Measurements from ENCODE around the gene TMEM266.

The TMEM266 gene

DNA sequence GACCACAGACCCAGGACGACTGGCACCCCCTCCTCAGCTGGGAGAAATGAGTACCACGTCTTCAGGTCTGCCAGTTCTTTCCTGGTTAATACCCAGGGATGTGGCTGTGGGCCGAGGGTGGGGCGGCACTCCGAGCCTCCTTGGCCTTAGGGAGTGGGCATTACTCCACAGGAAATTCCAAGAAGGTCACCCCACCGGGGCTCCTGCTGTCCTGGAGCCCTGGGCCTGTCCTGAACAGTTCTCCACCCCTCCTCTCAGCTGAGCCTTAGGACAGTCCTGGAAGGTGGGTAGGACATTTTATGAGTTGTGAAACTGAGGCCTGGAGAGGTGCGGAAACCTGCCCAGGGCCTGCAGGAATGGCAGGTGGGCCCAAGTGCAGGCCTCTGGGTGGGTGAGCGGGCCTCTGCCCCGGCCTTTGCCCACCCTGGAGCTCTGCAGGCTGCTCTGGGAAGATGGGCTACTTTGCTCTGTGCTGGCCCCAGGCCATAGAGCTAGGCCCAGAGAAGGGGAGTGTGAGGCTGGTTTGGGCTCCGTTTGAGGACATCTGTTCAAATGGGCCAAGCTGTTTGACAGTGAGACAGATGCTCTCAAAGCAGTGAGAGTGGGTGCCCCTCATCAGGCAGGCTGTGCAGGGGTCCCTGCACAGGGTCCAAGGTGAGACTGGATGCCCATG is 103.1 kb downstream of the TMEM266 start:
- Histone ChIP-seq H3K14ac (ENCODE audit: low read length in 2 of 2) (no peak overlapping the region), H2AK5ac (ENCODE audit: low read length, severe bottlenecking) (no peak overlapping the region), H4K91ac (ENCODE audit: low read length) (peak overlapping the region; percentile 52), H2BK5ac (ENCODE audit: low read depth, low read length, poor library complexity, severe bottlenecking) (no peak overlapping the region), H3K4me1 (ENCODE audit: control insufficient read depth, insufficient read depth, low read depth, low read length) (no peaks in the 10 kb centered on the region), H4K8ac (ENCODE audit: low read length) (peak overlapping the region; percentile 86), H3K36me3 (ENCODE audit: control insufficient read depth in 1 of 2, insufficient read depth in 2 of 2, low read depth in 1 of 2, low read length in 2 of 2) (no peaks in the 10 kb centered on the region), H2BK12ac (ENCODE audit: low read length in 2 of 2) (peak overlapping the region; percentile 11 to 32), H3K9me3 (ENCODE audit: control insufficient read depth, low read length) (no peaks in the 10 kb centered on the region), H3K18ac (ENCODE audit: low read depth in 1 of 2, low read length in 2 of 2) (peak overlapping the region; percentile 52 to 64), H3K9ac (ENCODE audit: low read length) (peak overlapping the region; percentile 66), H3K23ac (ENCODE audit: low read length in 2 of 2) (no peak overlapping the region), H3K27me3 (ENCODE audit: control insufficient read depth in 1 of 2, insufficient read depth in 1 of 2, low read length in 2 of 2) (peaks cover 21 to 29% of the 10 kb centered on the region in 2 experiments), H3K79me1 (replicated peaks; ENCODE audit: low read length, poor library complexity, severe bottlenecking) (no peaks in the 10 kb centered on the region), H2AFZ (ENCODE audit: low read depth, low read length) (peak overlapping the region; percentile 33), H3K4ac (ENCODE audit: low read depth in 1 of 2, low read length in 2 of 2) (peak overlapping the region in 1 of 2 experiments; percentile 17), H3K27ac (ENCODE audit: low read length, poor library complexity, severe bottlenecking) (no peak overlapping the region), H3K4me3 (ENCODE audit: insufficient read depth in 1 of 2, low read depth in 1 of 2, low read length in 2 of 2) (no peak overlapping the region), H2BK15ac (ENCODE audit: low read depth, poor library complexity, severe bottlenecking) (no peak overlapping the region), H2BK120ac (ENCODE audit: low read depth, low read length) (no peak overlapping the region), H3K4me2 (ENCODE audit: low read length, poor library complexity, severe bottlenecking) (no peak overlapping the region)
- 88% methylated on average over 9 of the region's 10 CpGs for WGBS
- no peak for DNase-seq

DNA sequence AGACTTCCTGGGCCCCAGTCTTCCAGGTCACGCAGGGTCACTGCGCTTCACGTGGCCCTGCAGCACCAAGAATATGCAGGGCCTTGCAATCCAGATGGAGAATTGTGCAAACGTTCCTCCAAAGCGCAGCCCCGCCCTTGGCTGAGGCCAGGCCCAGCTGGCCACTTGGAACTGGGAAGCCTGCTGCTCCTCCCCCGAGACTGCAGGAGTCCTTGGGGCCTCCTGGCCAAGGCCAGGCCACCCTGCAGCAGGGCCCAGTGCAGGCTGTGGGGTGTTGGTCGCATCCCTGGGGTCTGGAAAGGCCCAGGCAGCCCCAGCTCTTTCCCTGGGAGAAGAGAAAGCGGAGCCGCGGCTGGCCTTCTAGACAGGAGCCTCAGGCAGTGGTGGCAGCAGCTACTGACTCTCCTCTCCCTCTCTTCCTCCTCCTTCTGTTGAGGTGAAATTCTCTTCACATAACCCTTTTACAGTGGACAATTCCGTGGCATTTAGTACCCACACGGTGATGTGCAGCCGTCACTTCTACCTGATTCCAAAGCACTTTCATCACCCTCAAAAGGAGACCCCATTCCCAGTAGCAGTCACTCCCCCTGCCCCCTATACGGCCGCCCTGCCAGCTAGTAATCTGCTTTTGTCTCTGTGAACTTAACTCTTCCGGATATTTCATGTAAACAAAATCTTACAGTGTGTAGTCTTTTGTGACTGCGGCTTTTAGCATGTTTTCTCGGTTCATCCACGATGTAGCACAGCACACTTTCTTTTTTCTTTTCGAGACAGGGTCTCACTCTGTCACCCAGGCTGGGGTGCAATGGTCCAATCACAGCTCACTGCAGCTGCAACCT is 103.9 kb downstream of the TMEM266 start:
- no peak overlapping the region for H3K4ac ChIP-seq (ENCODE audit: low read depth in 1 of 2, low read length in 2 of 2)
- peak overlapping the region; percentile 86 for H4K8ac ChIP-seq (ENCODE audit: low read length)
- no peak overlapping the region for H3K4me2 ChIP-seq (ENCODE audit: low read length, poor library complexity, severe bottlenecking)
- H4K91ac ChIP-seq (ENCODE audit: low read length), result peak overlapping the region; percentile 52
- no peak overlapping the region for H2BK120ac ChIP-seq (ENCODE audit: low read depth, low read length)
- H3K4me3 ChIP-seq (ENCODE audit: insufficient read depth in 1 of 2, low read depth in 1 of 2, low read length in 2 of 2), result no peak overlapping the region
- H3K4me1 ChIP-seq (ENCODE audit: control insufficient read depth, insufficient read depth, low read depth, low read length), result no peaks in the 10 kb centered on the region
- H2AK5ac ChIP-seq (ENCODE audit: low read length, severe bottlenecking), result no peak overlapping the region
- H2BK15ac ChIP-seq (ENCODE audit: low read depth, poor library complexity, severe bottlenecking), result no peak overlapping the region
- no peaks in the 10 kb centered on the region for H3K36me3 ChIP-seq (ENCODE audit: control insufficient read depth in 1 of 2, insufficient read depth in 2 of 2, low read depth in 1 of 2, low read length in 2 of 2)
- peaks cover 21 to 24% of the 10 kb centered on the region in 2 experiments for H3K27me3 ChIP-seq (ENCODE audit: control insufficient read depth in 1 of 2, insufficient read depth in 1 of 2, low read length in 2 of 2)
- H2AFZ ChIP-seq (ENCODE audit: low read depth, low read length), result peak overlapping the region; percentile 33
- no peak overlapping the region for H3K14ac ChIP-seq (ENCODE audit: low read length in 2 of 2)
- no peaks in the 10 kb centered on the region for H3K79me1 ChIP-seq (replicated peaks; ENCODE audit: low read length, poor library complexity, severe bottlenecking)
- H2BK12ac ChIP-seq (ENCODE audit: low read length in 2 of 2), result peak overlapping the region; percentile 11 to 32
- no peaks in the 10 kb centered on the region for H3K9me3 ChIP-seq (ENCODE audit: control insufficient read depth, low read length)
- peak overlapping the region; percentile 66 for H3K9ac ChIP-seq (ENCODE audit: low read length)
- H3K18ac ChIP-seq (ENCODE audit: low read depth in 1 of 2, low read length in 2 of 2), result peak overlapping the region; percentile 52 to 64
- DNase-seq, result peak; percentile 63
- H3K27ac ChIP-seq (ENCODE audit: low read length, poor library complexity, severe bottlenecking), result no peak overlapping the region
- H2BK5ac ChIP-seq (ENCODE audit: low read depth, low read length, poor library complexity, severe bottlenecking), result no peak overlapping the region
- 82% methylated on average over 21 of the region's 21 CpGs for WGBS
- H3K23ac ChIP-seq (ENCODE audit: low read length in 2 of 2), result no peak overlapping the region

DNA sequence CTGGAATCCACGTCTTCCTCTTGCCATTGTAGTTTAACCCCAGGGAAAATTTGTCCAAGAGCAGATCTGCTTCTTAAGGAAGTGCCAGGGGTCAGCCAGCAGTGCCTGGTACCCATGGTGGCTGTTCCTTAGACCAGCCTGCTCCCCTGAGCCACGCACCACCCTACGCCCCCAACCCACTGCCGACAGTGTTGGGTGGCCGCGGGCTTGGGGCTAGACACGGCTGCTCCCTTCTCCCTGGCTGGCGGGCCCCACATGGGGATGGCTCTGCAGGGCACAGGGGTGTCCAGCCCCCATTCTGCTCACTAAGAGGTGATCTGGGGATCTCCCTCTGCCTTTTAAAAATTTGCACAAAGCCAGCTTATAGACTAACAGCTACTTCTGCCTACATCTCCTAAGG is 104.8 kb downstream of the TMEM266 start:
- no peak overlapping the region for H2BK15ac ChIP-seq (ENCODE audit: low read depth, poor library complexity, severe bottlenecking)
- peaks cover 12 to 16% of the 10 kb centered on the region in 2 experiments for H3K27me3 ChIP-seq (ENCODE audit: control insufficient read depth in 1 of 2, insufficient read depth in 1 of 2, low read length in 2 of 2)

GRCh38 chr15:76165951-76166350 is 106.2 kb downstream of the TMEM266 start:
- Histone ChIP-seq H3K4ac (ENCODE audit: low read depth in 1 of 2, low read length in 2 of 2) (no peak overlapping the region), H4K91ac (ENCODE audit: low read length) (no peak overlapping the region), H3K79me1 (replicated peaks; ENCODE audit: low read length, poor library complexity, severe bottlenecking) (no peaks in the 10 kb centered on the region), H2AK5ac (ENCODE audit: low read length, severe bottlenecking) (no peak overlapping the region), H3K36me3 (ENCODE audit: control insufficient read depth in 1 of 2, insufficient read depth in 2 of 2, low read depth in 1 of 2, low read length in 2 of 2) (no peaks in the 10 kb centered on the region), H2AFZ (ENCODE audit: low read depth, low read length) (no peak overlapping the region), H4K8ac (ENCODE audit: low read length) (no peak overlapping the region), H2BK5ac (ENCODE audit: low read depth, low read length, poor library complexity, severe bottlenecking) (no peak overlapping the region), H3K18ac (ENCODE audit: low read depth in 1 of 2, low read length in 2 of 2) (no peak overlapping the region), H3K9ac (ENCODE audit: low read length) (no peak overlapping the region), H3K14ac (ENCODE audit: low read length in 2 of 2) (no peak overlapping the region), H3K4me2 (ENCODE audit: low read length, poor library complexity, severe bottlenecking) (no peak overlapping the region), H3K4me3 (ENCODE audit: insufficient read depth in 1 of 2, low read depth in 1 of 2, low read length in 2 of 2) (no peak overlapping the region), H3K4me1 (ENCODE audit: control insufficient read depth, insufficient read depth, low read depth, low read length) (peaks cover 3% of the 10 kb centered on the region), H3K9me3 (ENCODE audit: control insufficient read depth, low read length) (no peaks in the 10 kb centered on the region), H2BK120ac (ENCODE audit: low read depth, low read length) (no peak overlapping the region), H2BK15ac (ENCODE audit: low read depth, poor library complexity, severe bottlenecking) (no peak overlapping the region), H3K27me3 (ENCODE audit: control insufficient read depth in 1 of 2, insufficient read depth in 1 of 2, low read length in 2 of 2) (peaks cover 2 to 7% of the 10 kb centered on the region in 2 experiments), H3K27ac (ENCODE audit: low read length, poor library complexity, severe bottlenecking) (no peak overlapping the region), H2BK12ac (ENCODE audit: low read length in 2 of 2) (no peak overlapping the region), H3K23ac (ENCODE audit: low read length in 2 of 2) (no peak overlapping the region)
- WGBS, result 95% methylated on average over 15 of the region's 15 CpGs
- DNase-seq, result no peak

More for the DNA sequence above, 104.8 kb downstream of the TMEM266 start:
- no peaks in the 10 kb centered on the region for H3K36me3 ChIP-seq (ENCODE audit: control insufficient read depth in 1 of 2, insufficient read depth in 2 of 2, low read depth in 1 of 2, low read length in 2 of 2)
- peak overlapping the region; percentile 64 for H4K91ac ChIP-seq (ENCODE audit: low read length)
- 95% methylated on average over 8 of the region's 8 CpGs for WGBS
- peak overlapping the region in 1 of 2 experiments; percentile 59 for H2BK12ac ChIP-seq (ENCODE audit: low read length in 2 of 2)
- H3K4me3 ChIP-seq (ENCODE audit: insufficient read depth in 1 of 2, low read depth in 1 of 2, low read length in 2 of 2), result no peak overlapping the region
- no peak overlapping the region for H3K4ac ChIP-seq (ENCODE audit: low read depth in 1 of 2, low read length in 2 of 2)
- H3K23ac ChIP-seq (ENCODE audit: low read length in 2 of 2), result no peak overlapping the region
- H3K79me1 ChIP-seq (replicated peaks; ENCODE audit: low read length, poor library complexity, severe bottlenecking), result no peaks in the 10 kb centered on the region
- H3K9ac ChIP-seq (ENCODE audit: low read length), result no peak overlapping the region
- H3K14ac ChIP-seq (ENCODE audit: low read length in 2 of 2), result no peak overlapping the region
- H3K4me2 ChIP-seq (ENCODE audit: low read length, poor library complexity, severe bottlenecking), result no peak overlapping the region
- DNase-seq, result no peak
- H3K27ac ChIP-seq (ENCODE audit: low read length, poor library complexity, severe bottlenecking), result no peak overlapping the region
- peak overlapping the region in 1 of 2 experiments; percentile 46 for H3K18ac ChIP-seq (ENCODE audit: low read depth in 1 of 2, low read length in 2 of 2)
- no peak overlapping the region for H4K8ac ChIP-seq (ENCODE audit: low read length)
- H2AK5ac ChIP-seq (ENCODE audit: low read length, severe bottlenecking), result no peak overlapping the region
- H3K9me3 ChIP-seq (ENCODE audit: control insufficient read depth, low read length), result no peaks in the 10 kb centered on the region
- H2AFZ ChIP-seq (ENCODE audit: low read depth, low read length), result no peak overlapping the region
- H2BK5ac ChIP-seq (ENCODE audit: low read depth, low read length, poor library complexity, severe bottlenecking), result no peak overlapping the region
- no peaks in the 10 kb centered on the region for H3K4me1 ChIP-seq (ENCODE audit: control insufficient read depth, insufficient read depth, low read depth, low read length)
- no peak overlapping the region for H2BK120ac ChIP-seq (ENCODE audit: low read depth, low read length)

All from mesenchymal stem cell (in vitro differentiated cells and primary cell).